H9 (cell line): ENCODE results near the gene THRB. TPM values are rescaled to one million over a fixed set of nuclear protein-coding genes. Genes with fewer than 3 reads are reported as not detected.

Experiments
- DNase-seq: peaks from one replicate; pipeline ENCODE4 v3.0.0-alpha.2; 2017
- H2AFZ ChIP-seq: one replicate; pipeline ENCODE4 v1.6.1; 2013; ENCODE audit warnings: mild to moderate bottlenecking, low read length, control low read depth, moderate library complexity
- H2AK5ac ChIP-seq: 2 replicates; pipeline ENCODE4 v1.6.1; 2013; ENCODE audit warnings: low read length, control low read depth, mixed read lengths; ENCODE audit not compliant: insufficient read length
- H2BK120ac ChIP-seq: one replicate; pipeline ENCODE4 v1.6.1; 2013; ENCODE audit warnings: low read depth, mild to moderate bottlenecking, low read length, control low read depth, inconsistent platforms; ENCODE audit not compliant: poor library complexity, severe bottlenecking
- H2BK12ac ChIP-seq: 2 replicates; pipeline ENCODE4 v1.6.1; 2013; ENCODE audit warnings: low read length, control low read depth, mixed read lengths, low read depth; ENCODE audit not compliant: insufficient read length
- H2BK15ac ChIP-seq: 2 replicates; pipeline ENCODE4 v1.6.1; 2013; ENCODE audit warnings: low read depth, low read length, control low read depth
- H2BK20ac ChIP-seq: one replicate; pipeline ENCODE4 v1.6.1; 2013; ENCODE audit warnings: low read depth, mild to moderate bottlenecking, low read length, control low read depth, inconsistent platforms; ENCODE audit not compliant: poor library complexity, severe bottlenecking
- H2BK5ac ChIP-seq: 2 replicates; pipeline ENCODE4 v1.6.1; 2013; ENCODE audit warnings: low read length, control low read depth, mixed read lengths; ENCODE audit not compliant: insufficient read length
- H3K14ac ChIP-seq: 2 replicates; pipeline ENCODE4 v1.6.1; 2013; ENCODE audit warnings: low read length, control low read depth; ENCODE audit not compliant: insufficient read depth
- H3K18ac ChIP-seq: 2 replicates; pipeline ENCODE4 v1.6.1; 2013; ENCODE audit warnings: low read depth, mild to moderate bottlenecking, mixed read lengths, low read length, control low read depth; ENCODE audit not compliant: insufficient read length
- H3K23ac ChIP-seq: 2 replicates; pipeline ENCODE4 v1.6.1; 2013; ENCODE audit warnings: low read length, control low read depth, mixed read lengths, low read depth; ENCODE audit not compliant: insufficient read length
- H3K23me2 ChIP-seq: 2 replicates; pipeline ENCODE4 v1.6.1; 2013; ENCODE audit warnings: low read depth, mild to moderate bottlenecking, mixed read lengths, low read length, control low read depth; ENCODE audit not compliant: insufficient read length, poor library complexity, severe bottlenecking
- H3K27ac ChIP-seq: 2 replicates; pipeline ENCODE4 v1.5.1; 2013; ENCODE audit warnings: low read length, control low read depth, mixed read lengths, low read depth; ENCODE audit not compliant: insufficient read length
- H3K27me3 ChIP-seq: 2 replicates; pipeline ENCODE4 v1.6.1; 2013; ENCODE audit warnings: low read length, control low read depth, inconsistent platforms; ENCODE audit not compliant: insufficient read depth
- H3K4ac ChIP-seq: 2 replicates; pipeline ENCODE4 v1.6.1; 2013; ENCODE audit warnings: low read depth, mild to moderate bottlenecking, control low read depth, inconsistent platforms, low read length, moderate library complexity
- H3K4me1 ChIP-seq: 2 replicates; pipeline ENCODE4 v1.6.1; 2013; ENCODE audit warnings: low read length, control low read depth, inconsistent platforms; ENCODE audit not compliant: insufficient read depth
- H3K4me2 ChIP-seq: 2 replicates; pipeline ENCODE4 v1.6.1; 2013; ENCODE audit warnings: low read length, control low read depth, mixed read lengths; ENCODE audit not compliant: insufficient read length, insufficient read depth
- H3K56ac ChIP-seq: 2 replicates; pipeline ENCODE4 v1.6.1; 2013; ENCODE audit warnings: low read depth, mild to moderate bottlenecking, mixed read lengths, low read length, control low read depth; ENCODE audit not compliant: insufficient read length
- H3K79me1 ChIP-seq: 2 replicates; pipeline ENCODE4 v1.6.1; 2013; ENCODE audit warnings: low read depth, mild to moderate bottlenecking, moderate library complexity, low read length, control low read depth, inconsistent platforms; ENCODE audit not compliant: insufficient read depth, poor library complexity, severe bottlenecking
- H3K79me2 ChIP-seq: 2 replicates; pipeline ENCODE4 v1.6.1; 2013; ENCODE audit warnings: low read length, control low read depth, inconsistent platforms; ENCODE audit not compliant: insufficient read depth
- H3K9ac ChIP-seq: 2 replicates; pipeline ENCODE4 v1.6.1; 2013; ENCODE audit warnings: low read length, control low read depth, mixed read lengths; ENCODE audit not compliant: insufficient read length; ENCODE audit errors: extremely low read depth
- H3K9me3 ChIP-seq: one replicate; pipeline ENCODE4 v1.6.1; 2013; ENCODE audit warnings: low read depth, low read length, inconsistent platforms; ENCODE audit not compliant: control insufficient read depth
- H3T11ph ChIP-seq: one replicate; pipeline ENCODE4 v1.6.1; 2013; ENCODE audit warnings: mild to moderate bottlenecking, low read length, control low read depth, inconsistent platforms
- H4K20me1 ChIP-seq: one replicate; pipeline ENCODE4 v1.6.1; 2013; ENCODE audit not compliant: control insufficient read depth, insufficient read length, insufficient read depth
- H4K5ac ChIP-seq: 2 replicates; pipeline ENCODE4 v1.6.1; 2013; ENCODE audit warnings: low read depth, mild to moderate bottlenecking, mixed read lengths, low read length, control low read depth; ENCODE audit not compliant: insufficient read length
- H4K8ac ChIP-seq: replicated peaks from 2 replicates; pipeline ENCODE4 v1.6.1; 2013; ENCODE audit warnings: low read length, control low read depth, mixed read lengths, low read depth; ENCODE audit not compliant: insufficient read length
- H4K91ac ChIP-seq: 2 replicates; pipeline ENCODE4 v1.6.1; 2013; ENCODE audit warnings: low read depth, mild to moderate bottlenecking, moderate library complexity, mixed read lengths, low read length, control low read depth; ENCODE audit not compliant: insufficient read length
- H3K27ac Mint-ChIP-seq, 3 experiments: 2 replicates in 2 of 3; 3 replicates in 1 of 3; pipeline ENCODE4 v1.8.0; 2020 to 2021; ENCODE audit warnings: mixed read lengths in 3 of 3, mild to moderate bottlenecking in 1 of 3, moderate library complexity in 1 of 3
- H3K27me3 Mint-ChIP-seq: 2 replicates; pipeline ENCODE4 v1.8.0; 2021; ENCODE audit warnings: low read depth, mild to moderate bottlenecking, moderate library complexity, mixed read lengths
- H3K36me3 Mint-ChIP-seq, 3 experiments: 2 replicates in 2 of 3; 3 replicates in 1 of 3; pipeline ENCODE4 v1.8.0; 2020 to 2021; ENCODE audit warnings: low read depth in 3 of 3, mixed read lengths in 3 of 3; ENCODE audit not compliant: insufficient read depth in 1 of 3
- H3K4me1 Mint-ChIP-seq, 2 experiments: 2 replicates each; pipeline ENCODE4 v1.8.0; 2020; ENCODE audit warnings: mixed read lengths in 2 of 2
- H3K4me3 Mint-ChIP-seq, 2 experiments: 2 replicates in 1 of 2; 3 replicates in 1 of 2; pipeline ENCODE4 v1.8.0; 2020 to 2021; ENCODE audit warnings: mild to moderate bottlenecking in 2 of 2, mixed read lengths in 2 of 2, moderate library complexity in 1 of 2
- H3K9me3 Mint-ChIP-seq, 2 experiments: 2 replicates in 1 of 2; 3 replicates in 1 of 2; pipeline ENCODE4 v1.8.0; 2020; ENCODE audit warnings: mild to moderate bottlenecking in 2 of 2, mixed read lengths in 2 of 2, moderate library complexity in 1 of 2
- WGBS: extraction: QIAGEN DNeasy Blood & Tissue Kit; methylation state at CpG from one replicate; pipeline ENCODE4 v1.1.7; 2013; ENCODE audit warnings: missing lambda C conversion rate, low lambda C conversion rate, mixed read lengths; ENCODE audit not compliant: insufficient read length; ENCODE audit errors: extremely low coverage; 5-methylcytosine and 5-hydroxymethylcytosine counted together
- total RNA-seq: library from RNA; stranded (reverse); gene quantifications from 2 replicates; pipeline ENCODE4 v1.2.1, GENCODE V29; 2021
- TF ChIP-seq, protein P1 (sequence below): fragments of 200-600 bp; sonication (generic); conservative IDR thresholded peaks from 3 replicates; pipeline ENCODE4 v1.8.0; 2021; ENCODE audit warnings: antibody characterized with exemption, mild to moderate bottlenecking

THRB gene
- total RNA-seq, 1 experiment from 2014 or later = 8.6 TPM

DNA sequence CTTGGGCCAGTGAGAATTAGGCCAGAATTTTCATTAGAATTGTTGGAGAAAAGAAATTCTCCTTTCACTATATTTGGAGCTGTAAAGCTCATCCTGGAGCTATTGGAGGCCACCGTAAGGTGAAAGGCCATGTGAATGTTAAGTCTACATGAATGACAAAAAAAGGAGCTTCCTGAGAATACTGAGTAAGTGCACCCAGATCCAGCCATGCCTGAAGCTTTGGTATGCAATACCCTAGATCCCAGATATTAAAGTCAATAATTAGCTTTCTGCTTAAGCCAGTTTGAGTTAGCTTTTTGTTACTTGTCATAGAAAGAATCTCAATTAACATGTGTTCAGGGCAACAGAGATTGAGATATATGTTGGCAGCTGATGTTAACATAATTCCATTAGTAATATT lies 377.1 kb downstream of the THRB start:
- no CpG with 5 or more reads among the region's 1 CpG for WGBS
- Histone ChIP-seq H3K9me3 (no peaks in the 10 kb centered on the region), H4K8ac (no peak overlapping the region), H2BK12ac (no peak overlapping the region), H3K4me2 (no peak overlapping the region), H3K56ac (no peak overlapping the region), H3K79me2 (no peaks in the 10 kb centered on the region), H3K23me2 (no peaks in the 10 kb centered on the region), H2AK5ac (no peak overlapping the region), H2AFZ (no peak overlapping the region), H2BK5ac (no peak overlapping the region), H4K91ac (no peak overlapping the region), H3K18ac (no peak overlapping the region), H4K5ac (no peak overlapping the region), H3K27me3 (no peaks in the 10 kb centered on the region), H3K9ac (no peak overlapping the region), H3T11ph (no peak overlapping the region), H4K20me1 (no peaks in the 10 kb centered on the region), H3K79me1 (no peaks in the 10 kb centered on the region), H2BK15ac (no peak overlapping the region), H2BK20ac (no peak overlapping the region), H3K4me1 (no peaks in the 10 kb centered on the region), H3K4ac (no peak overlapping the region), H3K23ac (no peak overlapping the region), H3K27ac (no peak overlapping the region), H2BK120ac (no peak overlapping the region), H3K14ac (no peak overlapping the region)
- no peak for DNase-seq
- Mint-ChIP-seq H3K36me3 (no peaks in the 10 kb centered on the region; a peak in 1 of 7 replicates), H3K27ac (no peak overlapping the region), H3K27me3 (no peaks in the 10 kb centered on the region), H3K4me1 (no peaks in the 10 kb centered on the region), H3K9me3 (no peaks in the 10 kb centered on the region), H3K4me3 (no peak overlapping the region)
- TF ChIP-seq, protein P1, sequence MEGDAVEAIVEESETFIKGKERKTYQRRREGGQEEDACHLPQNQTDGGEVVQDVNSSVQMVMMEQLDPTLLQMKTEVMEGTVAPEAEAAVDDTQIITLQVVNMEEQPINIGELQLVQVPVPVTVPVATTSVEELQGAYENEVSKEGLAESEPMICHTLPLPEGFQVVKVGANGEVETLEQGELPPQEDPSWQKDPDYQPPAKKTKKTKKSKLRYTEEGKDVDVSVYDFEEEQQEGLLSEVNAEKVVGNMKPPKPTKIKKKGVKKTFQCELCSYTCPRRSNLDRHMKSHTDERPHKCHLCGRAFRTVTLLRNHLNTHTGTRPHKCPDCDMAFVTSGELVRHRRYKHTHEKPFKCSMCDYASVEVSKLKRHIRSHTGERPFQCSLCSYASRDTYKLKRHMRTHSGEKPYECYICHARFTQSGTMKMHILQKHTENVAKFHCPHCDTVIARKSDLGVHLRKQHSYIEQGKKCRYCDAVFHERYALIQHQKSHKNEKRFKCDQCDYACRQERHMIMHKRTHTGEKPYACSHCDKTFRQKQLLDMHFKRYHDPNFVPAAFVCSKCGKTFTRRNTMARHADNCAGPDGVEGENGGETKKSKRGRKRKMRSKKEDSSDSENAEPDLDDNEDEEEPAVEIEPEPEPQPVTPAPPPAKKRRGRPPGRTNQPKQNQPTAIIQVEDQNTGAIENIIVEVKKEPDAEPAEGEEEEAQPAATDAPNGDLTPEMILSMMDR = no peak
